GM12873 (cell line): ENCODE data around the gene SKAP2.

ENCODE experiments used
- TF ChIP-seq, protein P1 (sequence below): IDR thresholded peaks from 2 replicates; pipeline ENCODE4 v1.5.1; 2012; ENCODE audit warnings: low read depth, mild to moderate bottlenecking, moderate library complexity, low read length, control low read depth; ENCODE audit not compliant: insufficient read depth; ENCODE audit errors: missing control alignments

Gene SKAP2

DNA sequence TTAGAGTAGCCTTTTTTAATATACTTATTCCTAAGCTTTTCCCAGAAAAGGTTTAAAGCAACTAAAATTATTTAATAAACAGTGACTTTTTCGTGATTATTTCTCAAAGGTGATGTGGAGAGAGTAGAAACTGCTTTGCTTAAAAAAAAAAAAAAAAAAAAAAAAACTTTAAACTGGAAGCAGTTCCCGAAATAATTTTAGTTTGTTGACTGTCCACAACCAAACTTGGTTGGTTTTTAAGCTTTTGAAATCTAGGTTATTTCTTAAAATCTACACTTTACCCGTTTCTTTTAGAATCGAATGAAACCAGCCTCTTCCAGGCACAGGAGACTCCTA is 7.3 kb downstream of the SKAP2 start:
- TF ChIP-seq, protein P1, sequence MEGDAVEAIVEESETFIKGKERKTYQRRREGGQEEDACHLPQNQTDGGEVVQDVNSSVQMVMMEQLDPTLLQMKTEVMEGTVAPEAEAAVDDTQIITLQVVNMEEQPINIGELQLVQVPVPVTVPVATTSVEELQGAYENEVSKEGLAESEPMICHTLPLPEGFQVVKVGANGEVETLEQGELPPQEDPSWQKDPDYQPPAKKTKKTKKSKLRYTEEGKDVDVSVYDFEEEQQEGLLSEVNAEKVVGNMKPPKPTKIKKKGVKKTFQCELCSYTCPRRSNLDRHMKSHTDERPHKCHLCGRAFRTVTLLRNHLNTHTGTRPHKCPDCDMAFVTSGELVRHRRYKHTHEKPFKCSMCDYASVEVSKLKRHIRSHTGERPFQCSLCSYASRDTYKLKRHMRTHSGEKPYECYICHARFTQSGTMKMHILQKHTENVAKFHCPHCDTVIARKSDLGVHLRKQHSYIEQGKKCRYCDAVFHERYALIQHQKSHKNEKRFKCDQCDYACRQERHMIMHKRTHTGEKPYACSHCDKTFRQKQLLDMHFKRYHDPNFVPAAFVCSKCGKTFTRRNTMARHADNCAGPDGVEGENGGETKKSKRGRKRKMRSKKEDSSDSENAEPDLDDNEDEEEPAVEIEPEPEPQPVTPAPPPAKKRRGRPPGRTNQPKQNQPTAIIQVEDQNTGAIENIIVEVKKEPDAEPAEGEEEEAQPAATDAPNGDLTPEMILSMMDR = no peak

- TF ChIP-seq, protein P1 = no peak
Observed at GRCh38 chr7:26856176-26856985, 8.0 kb downstream of the SKAP2 start.

GRCh38 chr7:26854876-26855855 is 9.2 kb downstream of the SKAP2 start:
- TF ChIP-seq, protein P1 = no peak

- TF ChIP-seq, protein P1 = peak; percentile 29
Observed at GRCh38 chr7:26853788-26854393, 10.5 kb downstream of the SKAP2 start.

DNA sequence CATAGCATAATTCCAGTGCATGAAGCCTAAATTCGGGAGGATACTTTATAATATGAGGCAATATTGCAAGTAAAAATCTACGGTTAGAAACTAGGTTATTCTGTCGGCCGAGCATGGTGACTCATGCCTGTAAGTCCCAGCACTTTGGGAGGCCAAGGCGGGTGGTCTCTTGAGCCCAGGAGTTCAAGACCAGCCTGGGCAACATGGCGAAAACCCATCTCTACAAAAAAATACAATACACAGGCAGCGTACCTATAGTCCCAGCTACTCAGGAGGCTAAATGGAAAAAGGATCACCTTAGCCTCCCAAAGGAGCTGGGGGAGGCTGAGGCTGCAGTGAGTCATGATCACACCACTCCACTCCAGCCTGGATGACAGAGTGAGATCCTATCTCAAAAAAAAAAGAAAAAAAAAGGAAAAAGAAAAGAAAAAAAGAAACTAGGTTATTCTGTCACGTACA is 14.2 kb downstream of the SKAP2 start:
- TF ChIP-seq, protein P1 = no peak

DNA sequence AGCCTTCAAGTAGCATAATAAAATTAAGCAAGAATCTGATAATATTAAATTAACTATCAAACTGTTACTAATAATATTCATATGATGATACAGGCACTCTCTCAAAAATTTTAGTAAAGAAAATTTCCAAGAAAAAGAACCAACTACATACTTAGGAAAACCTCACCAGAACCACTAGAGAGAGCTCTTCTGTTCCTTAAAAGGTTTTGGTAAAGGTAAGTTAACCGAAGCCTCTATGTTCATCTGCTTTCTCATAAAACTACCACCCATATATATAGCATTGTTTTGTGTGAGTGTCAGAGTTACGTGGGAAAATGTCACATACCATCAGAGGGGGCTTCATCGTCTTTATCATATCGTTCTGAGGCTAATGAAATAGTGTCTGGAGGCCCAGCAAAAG is 20.7 kb downstream of the SKAP2 start:
- TF ChIP-seq, protein P1 = no peak
